H1 (cell line): ENCODE results near the gene ANK2. TPM values are rescaled to one million over a fixed set of nuclear protein-coding genes. Genes with fewer than 3 reads are reported as not detected.

Source experiments
- CTCF ChIA-PET: fragments of 300-600 bp; sonication (Branson Sonifier 250); formaldehyde crosslinking; loops from one replicate; lab custom pipeline; 2021; ENCODE audit not compliant: partially characterized antibody; lab: Charles Lee
- POLR2A ChIA-PET: fragments of 300-600 bp; sonication (Branson Sonifier 250); formaldehyde crosslinking; loops from one replicate; lab custom pipeline; 2021; ENCODE audit warnings: inconsistent platforms; ENCODE audit not compliant: partially characterized antibody; lab: Charles Lee
- DNase-seq, 2 experiments: peaks; one replicate each; pipeline versions ENCODE4 v3.0.0 to v3.0.0-alpha.2; 2010 to 2022; ENCODE audit warnings: low spot score in 2 of 2, low read depth in 1 of 2, mixed read lengths in 1 of 2
- FAIRE-seq: peaks from 2 replicates; lab custom pipeline; 2011; peaks lifted over from hg19 to GRCh38; lab: Jason Lieb, UNC
- H2AFZ ChIP-seq: 2 replicates; pipeline ENCODE4 v1.8.1; 2012; ENCODE audit warnings: low read length, inconsistent platforms
- H2AK5ac ChIP-seq: 2 replicates; pipeline ENCODE4 v1.6.1; 2013; ENCODE audit warnings: low read depth, low read length
- H2BK120ac ChIP-seq: replicated peaks from 2 replicates; pipeline ENCODE3; 2013; ENCODE audit warnings: low read depth, low read length, inconsistent platforms
- H2BK12ac ChIP-seq: 2 replicates; pipeline ENCODE4 v1.6.1; 2013; ENCODE audit warnings: low read depth, low read length
- H2BK15ac ChIP-seq: 2 replicates; pipeline ENCODE4 v1.6.1; 2013; ENCODE audit warnings: low read length
- H2BK20ac ChIP-seq: 2 replicates; pipeline ENCODE4 v1.6.1; 2013; ENCODE audit warnings: low read length
- H2BK5ac ChIP-seq: 2 replicates; pipeline ENCODE4 v1.6.1; 2013; ENCODE audit warnings: low read depth, low read length
- H3K14ac ChIP-seq: 2 replicates; pipeline ENCODE4 v1.6.1; 2013; ENCODE audit warnings: inconsistent platforms; ENCODE audit not compliant: insufficient read length
- H3K18ac ChIP-seq: 2 replicates; pipeline ENCODE4 v1.6.1; 2013; ENCODE audit warnings: low read length; ENCODE audit errors: extremely low read depth
- H3K23ac ChIP-seq: 2 replicates; pipeline ENCODE4 v1.6.1; 2013; ENCODE audit warnings: inconsistent platforms; ENCODE audit not compliant: insufficient read length
- H3K23me2 ChIP-seq: 2 replicates; pipeline ENCODE4 v1.6.1; 2013; ENCODE audit warnings: low read depth, low read length
- H3K27ac ChIP-seq: 2 replicates; pipeline ENCODE4 v1.6.1; 2011; ENCODE audit warnings: low read depth, low read length, inconsistent platforms
- H3K27me3 ChIP-seq, 4 experiments: replicated peaks in 1 of 4; 1 replicate in 1 of 4; 2 replicates in 3 of 4; pipeline versions ENCODE4 v1.6.1 to v1.8.1; 2011 to 2013; ENCODE audit warnings: low read length in 3 of 4, mild to moderate bottlenecking in 3 of 4, inconsistent platforms in 2 of 4, mixed read lengths in 2 of 4, moderate library complexity in 1 of 4; ENCODE audit not compliant: control insufficient read depth in 3 of 4, insufficient read depth in 3 of 4; ENCODE audit errors: extremely low read depth in 1 of 4
- H3K36me3 ChIP-seq, 4 experiments: 2 replicates each; pipeline versions ENCODE4 v1.6.1 to v1.8.1; 2011 to 2013; ENCODE audit warnings: mild to moderate bottlenecking in 4 of 4, low read length in 3 of 4, moderate library complexity in 2 of 4, control low read depth in 1 of 4, inconsistent platforms in 1 of 4; ENCODE audit not compliant: insufficient read depth in 4 of 4, control insufficient read depth in 2 of 4
- H3K4ac ChIP-seq: replicated peaks from 2 replicates; pipeline ENCODE3; 2013; ENCODE audit warnings: low read length, low read depth, mixed read lengths, inconsistent platforms; ENCODE audit not compliant: insufficient read length
- H3K4me1 ChIP-seq, 4 experiments: replicated peaks in 1 of 4; 1 replicate in 1 of 4; 2 replicates in 3 of 4; pipeline versions ENCODE4 v1.6.1 to v1.8.1; 2011 to 2013; ENCODE audit warnings: low read length in 3 of 4, inconsistent platforms in 2 of 4, mixed read lengths in 1 of 4; ENCODE audit not compliant: insufficient read depth in 4 of 4, control insufficient read depth in 3 of 4
- H3K4me2 ChIP-seq, 2 experiments: 2 replicates each; pipeline versions ENCODE4 v1.6.1 to v1.8.1; 2011 to 2013; ENCODE audit warnings: low read depth in 2 of 2, low read length in 2 of 2, control low read depth in 1 of 2, inconsistent platforms in 1 of 2, mild to moderate bottlenecking in 1 of 2; ENCODE audit not compliant: insufficient read depth in 1 of 2
- H3K4me3 ChIP-seq, 4 experiments: fragments of 200-600, 300-600 bp in 1 of 4; sonication (generic), shearing (Covaris generic), sonication (Bioruptor Twin) in 1 of 4; 2 replicates each; pipeline versions ENCODE4 v1.5.1 to v1.8.1; 2011 to 2016; ENCODE audit warnings: low read length in 4 of 4, low read depth in 3 of 4, control low read depth in 2 of 4, inconsistent platforms in 2 of 4, mild to moderate bottlenecking in 2 of 4, mixed read lengths in 1 of 4, moderate library complexity in 1 of 4; ENCODE audit not compliant: insufficient read depth in 2 of 4; ENCODE audit errors: extremely low read depth in 1 of 4
- H3K56ac ChIP-seq: replicated peaks from 2 replicates; pipeline ENCODE3; 2013; ENCODE audit warnings: low read depth, mild to moderate bottlenecking, mixed read lengths, low read length, inconsistent platforms; ENCODE audit not compliant: insufficient read length
- H3K79me1 ChIP-seq: 2 replicates; pipeline ENCODE4 v1.6.1; 2013; ENCODE audit warnings: low read depth, low read length, control low read depth
- H3K79me2 ChIP-seq, 2 experiments: 2 replicates each; pipeline versions ENCODE4 v1.6.1 to v1.8.1; 2012 to 2013; ENCODE audit warnings: low read length in 2 of 2, mild to moderate bottlenecking in 2 of 2, inconsistent platforms in 1 of 2; ENCODE audit not compliant: insufficient read depth in 2 of 2, control insufficient read depth in 1 of 2
- H3K9ac ChIP-seq, 4 experiments: replicated peaks in 1 of 4; 1 replicate in 1 of 4; 2 replicates in 3 of 4; pipeline versions ENCODE4 v1.6.1 to v1.8.1; 2011 to 2013; ENCODE audit warnings: low read depth in 3 of 4, low read length in 3 of 4, control low read depth in 2 of 4, mild to moderate bottlenecking in 2 of 4, moderate library complexity in 2 of 4, inconsistent platforms in 1 of 4; ENCODE audit errors: extremely low read depth in 1 of 4
- H3K9me3 ChIP-seq, 2 experiments: 2 replicates each; pipeline versions ENCODE4 v1.6.1 to v1.8.1; 2012 to 2013; ENCODE audit warnings: mild to moderate bottlenecking in 2 of 2, moderate library complexity in 2 of 2, control low read depth in 1 of 2, inconsistent platforms in 1 of 2, low read depth in 1 of 2, low read length in 1 of 2, mixed read lengths in 1 of 2; ENCODE audit not compliant: insufficient read depth in 2 of 2
- H4K20me1 ChIP-seq, 2 experiments: replicated peaks in 1 of 2; 2 replicates each; pipeline versions ENCODE3 to v1.8.1; 2011 to 2013; ENCODE audit warnings: inconsistent platforms in 2 of 2, low read length in 2 of 2, mild to moderate bottlenecking in 1 of 2; ENCODE audit not compliant: insufficient read depth in 2 of 2, control insufficient read depth in 1 of 2
- H4K5ac ChIP-seq: 2 replicates; pipeline ENCODE4 v1.6.1; 2013; ENCODE audit warnings: low read length, low read depth, mixed read lengths, inconsistent platforms; ENCODE audit not compliant: insufficient read length
- H4K8ac ChIP-seq: 2 replicates; pipeline ENCODE4 v1.8.0; 2013; ENCODE audit warnings: mild to moderate bottlenecking, moderate library complexity, low read length, inconsistent platforms; ENCODE audit not compliant: insufficient read depth; ENCODE audit errors: extremely low read depth
- H4K91ac ChIP-seq: replicated peaks from 2 replicates; pipeline ENCODE3; 2013; ENCODE audit warnings: low read length, mixed read lengths, inconsistent platforms; ENCODE audit not compliant: insufficient read length
- BCL11A ChIP-seq, 2 experiments: IDR thresholded peaks; one replicate each; pipeline ENCODE4 v1.6.1; 2011; ENCODE audit warnings: low read depth in 2 of 2, low read length in 2 of 2, mild to moderate bottlenecking in 2 of 2
- CBX5 ChIP-seq: fragments of 300-800, 300-1000 bp; sonication (generic); IDR thresholded peaks from 2 replicates; pipeline ENCODE4 v1.7.1; 2016; ENCODE audit warnings: antibody characterized with exemption, low read length, low read depth
- EZH2 ChIP-seq: fragments of 200-600 bp; sonication (generic); IDR thresholded peaks from 2 replicates; pipeline ENCODE4 v1.7.1; 2012; ENCODE audit warnings: low read depth, mild to moderate bottlenecking, moderate library complexity, low read length, inconsistent platforms; ENCODE audit not compliant: severe bottlenecking
- JUND ChIP-seq: IDR thresholded peaks from 2 replicates; pipeline ENCODE4 v1.6.1; 2011; ENCODE audit warnings: mild to moderate bottlenecking, improper control_type of control experiment, low read length
- POLR2AphosphoS5 ChIP-seq: IDR thresholded peaks from 2 replicates; pipeline ENCODE4 v1.6.1; 2011; ENCODE audit warnings: low read depth, low read length
- POU5F1 ChIP-seq: IDR thresholded peaks from 2 replicates; pipeline ENCODE4 v1.6.1; 2011; ENCODE audit warnings: low read depth, mild to moderate bottlenecking, low read length, moderate library complexity
- SP1 ChIP-seq: IDR thresholded peaks from 2 replicates; pipeline ENCODE4 v1.6.1; 2011; ENCODE audit warnings: low read depth, low read length
- SP2 ChIP-seq: IDR thresholded peaks from 2 replicates; pipeline ENCODE4 v1.6.1; 2012; ENCODE audit warnings: mild to moderate bottlenecking, low read length, inconsistent platforms
- SUZ12 ChIP-seq: fragments of 200-600 bp; sonication (generic); IDR thresholded peaks from 2 replicates; pipeline ENCODE4 v1.6.1; 2012; ENCODE audit warnings: mild to moderate bottlenecking, inconsistent platforms, low read length, moderate library complexity, mixed read lengths
- WGBS, 2 experiments: shearing (Covaris generic) in 1 of 2; methylation state at CpG; one replicate each; pipeline versions ENCODE4 v1.1.6 to v1.1.7; 2013 to 2015; ENCODE audit warnings: low lambda C conversion rate in 2 of 2, mixed read lengths in 2 of 2, inconsistent platforms in 1 of 2, low coverage in 1 of 2, missing lambda C conversion rate in 1 of 2; ENCODE audit not compliant: insufficient replicate concordance in 2 of 2, insufficient coverage in 1 of 2, insufficient read length in 1 of 2; ENCODE audit errors: extremely low coverage in 1 of 2, missing lambda C conversion rate in 1 of 2; 5-methylcytosine and 5-hydroxymethylcytosine counted together
- polyA plus RNA-seq, 7 experiments: library from polyadenylated mRNA; depleted of rRNA in 3 of 7; stranded (reverse) in 5 of 7; unstranded in 2 of 7; fragments of >200 nt in 5 of 7; fragments of 200-250 nt in 2 of 7; gene quantifications; 1 replicate in 5 of 7; 2 replicates in 1 of 7; 4 replicates in 1 of 7; pipeline versions ENCODE4 v1.2.1 to v1.2.3, GENCODE V29; 2011 to 2013; ENCODE audit warnings: missing spikeins in 2 of 7, mixed read lengths in 2 of 7
- total RNA-seq: library from RNA; stranded (reverse); fragmentation: NEBNext Ultra II Directional; extraction: Animal tissue kit (Norgen Biotek cat#: 25700); gene quantifications from 2 replicates; pipeline ENCODE4 v1.2.1, GENCODE V29; 2021

Gene ANK2
- total and polyA plus RNA-seq, 2 of the 8 experiments (the other 6 are each of a cell fraction or from before 2014, with no cell fraction given): 14.2 to 35.1 TPM

DNA sequence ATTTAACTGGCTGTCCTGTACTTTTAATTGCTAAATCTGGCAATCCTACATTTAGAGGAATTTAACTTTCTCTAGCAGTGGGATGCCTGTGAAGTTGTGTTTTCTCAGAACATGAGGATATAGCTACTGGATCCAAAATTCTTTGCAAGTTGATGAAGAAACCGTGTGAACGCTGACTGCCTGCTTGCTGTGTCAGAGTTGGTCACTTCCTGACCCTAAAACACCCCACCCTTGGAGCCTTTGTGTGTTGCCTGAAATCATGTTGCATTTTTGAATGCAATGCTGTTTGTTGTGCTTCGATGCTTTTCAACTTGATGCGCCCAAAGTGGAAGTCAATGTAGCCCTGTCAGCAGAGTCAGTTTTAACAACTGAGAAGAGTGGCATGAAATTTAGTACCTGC is 211.2 kb downstream of the ANK2 start:
- Histone ChIP-seq H3K18ac (0 out of 2 replicates have a peak overlapping the region, but pooled peaks have one; percentile 39), H3K79me2 (no peaks in the 10 kb centered on the region), H2BK20ac (no peak overlapping the region), H3K27ac (no peak overlapping the region), H4K5ac (no peak overlapping the region), H3K23ac (no peak overlapping the region), H3K79me1 (no peaks in the 10 kb centered on the region), H3K4me3 (no peak overlapping the region), H4K8ac (no peak overlapping the region), H3K4me2 (no peak overlapping the region), H2BK120ac (no peak overlapping the region), H2AK5ac (no peak overlapping the region), H3K4ac (no peak overlapping the region), H3K23me2 (0 out of 2 replicates have a peak, but pooled peaks cover 2% of the 10 kb centered on the region), H3K56ac (no peak overlapping the region), H2BK5ac (no peak overlapping the region), H2AFZ (no peak overlapping the region), H3K9me3 (no peaks in the 10 kb centered on the region), H3K4me1 (peaks cover 0 to 4% (median 0%) of the 10 kb centered on the region in 4 experiments; a peak in 1 of 7 replicates), H3K14ac (no peak overlapping the region), H3K27me3 (peaks cover 0 to 1% (median 0%) of the 10 kb centered on the region in 4 experiments; a peak in 1 of 7 replicates), H2BK12ac (no peak overlapping the region), H3K9ac (no peak overlapping the region), H2BK15ac (no peak overlapping the region), H4K20me1 (no peaks in the 10 kb centered on the region), H3K36me3 (peaks cover 0 to 35% (median 9%) of the 10 kb centered on the region in 4 experiments; a peak in 5 of 8 replicates), H4K91ac (no peak overlapping the region)
- TF ChIP-seq POLR2AphosphoS5 (no peak), SP2 (no peak), JUND (no peak), CBX5 (no peak), SP1 (no peak), POU5F1 (no peak), EZH2 (no peak), BCL11A (IDR thresholded peaks at IDR 0.05; ENCODE audit: low read depth in 2 of 2, low read length in 2 of 2) (no peak), SUZ12 (no peak)
- WGBS, 2 experiments: 90% methylated on average over 4 of the region's 4 CpGs; no CpG with 5 or more reads in 1 of the 2 experiments
- POLR2A ChIA-PET: no interaction called here
- no peak for DNase-seq
- CTCF ChIA-PET: interaction anchor here (1.0 kb wide), 1 partner anchor 18 kb away, joined by 4 read pairs; no protein-coding TSS in a partner anchor
- peak; percentile 72 for FAIRE-seq
